Measurements from ENCODE around the gene THOC3.
A peak's percentile ranks its signal among the peaks of the same experiment; 100 is the strongest.
"Not testable (repeated sequence)": the region's sequence is repeated elsewhere in the genome, so short reads cannot be mapped to it uniquely, and the experiment has no call there.

The THOC3 gene

GRCh38 chr5:175938489-175938888 is 29.6 kb downstream of the THOC3 start:
- DNase-seq (ENCODE audit: low spot score) = not testable (repeated sequence)

GRCh38 chr5:175928752-175929151 is 39.4 kb downstream of the THOC3 start:
- DNase-seq (ENCODE audit: low spot score) = not testable (repeated sequence)

- DNase-seq (ENCODE audit: low spot score) = not testable (repeated sequence)
Observed at GRCh38 chr5:175925106-175925505, 43.0 kb downstream of the THOC3 start.

GRCh38 chr5:175922192-175922885 is 45.8 kb downstream of the THOC3 start:
- DNase-seq (ENCODE audit: low spot score) = no peak

- no peak for DNase-seq (ENCODE audit: low spot score)
Observed at GRCh38 chr5:175921061-175921730, 46.9 kb downstream of the THOC3 start.

GRCh38 chr5:175920231-175920811 is 47.8 kb downstream of the THOC3 start:
- DNase-seq (ENCODE audit: low spot score) = peak; percentile 62

GRCh38 chr5:175915066-175916037 is 52.8 kb downstream of the THOC3 start:
- DNase-seq (ENCODE audit: low spot score) = not testable (repeated sequence)

GRCh38 chr5:175913835-175914672 is 54.1 kb downstream of the THOC3 start:
- DNase-seq (ENCODE audit: low spot score) = not testable (repeated sequence)

- not testable (repeated sequence) for DNase-seq (ENCODE audit: low spot score)
Observed at GRCh38 chr5:175910072-175910471, 58.0 kb downstream of the THOC3 start.

All from RKO (cell line).